ENCODE results near the gene FRMD5.

Gene FRMD5

DNA sequence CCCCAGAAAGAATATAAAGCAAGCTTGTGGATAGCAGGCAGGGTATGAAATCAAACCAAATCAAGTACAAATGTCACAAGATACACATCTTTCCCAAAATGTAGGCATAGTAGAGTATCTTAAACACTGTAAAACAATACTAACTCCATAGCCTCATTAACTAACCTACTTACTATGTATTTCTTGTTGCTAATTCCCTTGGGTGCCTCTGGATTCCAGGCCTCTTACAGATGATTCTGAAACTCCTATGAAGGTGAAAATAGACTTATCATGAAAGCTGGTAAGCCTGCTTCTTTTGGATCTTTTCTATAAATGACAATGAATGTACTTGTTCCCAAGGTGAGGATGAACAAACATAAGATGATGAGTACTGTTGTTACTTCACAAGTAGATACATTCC lies 93.8 kb downstream of the FRMD5 start:
- Histone ChIP-seq H3K9me3 (ENCODE audit: control extremely low read depth in 1 of 5, control insufficient read depth in 4 of 5, insufficient read depth in 2 of 5, low read depth in 1 of 5, low read length in 4 of 5) (no peaks in the 10 kb centered on the region), H3K4me1 (ENCODE audit: control extremely low read depth in 1 of 4, control insufficient read depth in 4 of 4, insufficient read depth in 4 of 4, low read length in 3 of 4) (no peaks in the 10 kb centered on the region), H3K27me3 (replicated peaks in 2 of 5; ENCODE audit: control insufficient read depth in 4 of 5, insufficient read depth in 5 of 5, low read length in 4 of 5) (peaks cover 0 to 3% (median 2%) of the 10 kb centered on the region in 5 experiments), H3K4me3 (ENCODE audit: control insufficient read depth in 1 of 7, extremely low read depth in 1 of 7, insufficient read depth in 4 of 7, low read depth in 2 of 7, low read length in 6 of 7) (no peak overlapping the region), H3K36me3 (ENCODE audit: control insufficient read depth in 4 of 4, insufficient read depth in 4 of 4, low read length in 3 of 4) (no peaks in the 10 kb centered on the region), H3K27ac (ENCODE audit: insufficient read depth in 1 of 2, low read depth in 1 of 2, low read length in 2 of 2, poor library complexity in 1 of 2, severe bottlenecking in 2 of 2) (no peak overlapping the region)
- ChIA-PET CTCF (no interaction called here), POLR2A (no interaction called here)
- no peak for DNase-seq

DNA sequence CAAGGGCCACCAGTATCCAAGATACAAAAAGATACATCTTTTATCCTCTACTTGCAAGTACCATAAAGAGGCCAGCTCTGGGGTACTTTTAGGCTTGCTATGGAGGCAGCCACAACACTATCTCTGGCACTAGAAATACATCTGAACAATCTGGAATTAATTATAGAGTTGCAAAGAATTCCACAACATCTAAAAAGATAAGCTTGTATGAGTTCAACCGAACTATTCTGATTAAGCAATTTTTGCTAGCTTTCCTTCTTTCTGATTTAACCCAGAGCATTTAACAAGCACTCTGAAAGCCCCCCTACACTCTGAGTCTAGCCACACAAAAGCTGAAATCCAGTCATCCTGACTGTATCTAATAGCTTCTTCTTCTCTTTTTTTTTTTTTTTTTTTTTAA lies 95.4 kb downstream of the FRMD5 start:
- no peaks in the 10 kb centered on the region for H3K9me3 ChIP-seq (ENCODE audit: control extremely low read depth in 1 of 5, control insufficient read depth in 4 of 5, insufficient read depth in 2 of 5, low read depth in 1 of 5, low read length in 4 of 5)
- POLR2A ChIA-PET = no interaction called here
- H3K4me1 ChIP-seq (ENCODE audit: control extremely low read depth in 1 of 4, control insufficient read depth in 4 of 4, insufficient read depth in 4 of 4, low read length in 3 of 4) = no peaks in the 10 kb centered on the region
- WGBS (ENCODE audit: insufficient coverage) = 75% methylated on average over 1 of the region's 1 CpG
- H3K27me3 ChIP-seq (replicated peaks in 2 of 5; ENCODE audit: control insufficient read depth in 4 of 5, insufficient read depth in 5 of 5, low read length in 4 of 5) = peaks cover 0 to 3% (median 0%) of the 10 kb centered on the region in 5 experiments
- CTCF ChIA-PET = no interaction called here
- H3K27ac ChIP-seq (ENCODE audit: insufficient read depth in 1 of 2, low read depth in 1 of 2, low read length in 2 of 2, poor library complexity in 1 of 2, severe bottlenecking in 2 of 2) = no peak overlapping the region
- DNase-seq = no peak
- no peaks in the 10 kb centered on the region for H3K36me3 ChIP-seq (ENCODE audit: control insufficient read depth in 4 of 4, insufficient read depth in 4 of 4, low read length in 3 of 4)
- H3K4me3 ChIP-seq (ENCODE audit: control insufficient read depth in 1 of 7, extremely low read depth in 1 of 7, insufficient read depth in 4 of 7, low read depth in 2 of 7, low read length in 6 of 7) = no peak overlapping the region

DNA sequence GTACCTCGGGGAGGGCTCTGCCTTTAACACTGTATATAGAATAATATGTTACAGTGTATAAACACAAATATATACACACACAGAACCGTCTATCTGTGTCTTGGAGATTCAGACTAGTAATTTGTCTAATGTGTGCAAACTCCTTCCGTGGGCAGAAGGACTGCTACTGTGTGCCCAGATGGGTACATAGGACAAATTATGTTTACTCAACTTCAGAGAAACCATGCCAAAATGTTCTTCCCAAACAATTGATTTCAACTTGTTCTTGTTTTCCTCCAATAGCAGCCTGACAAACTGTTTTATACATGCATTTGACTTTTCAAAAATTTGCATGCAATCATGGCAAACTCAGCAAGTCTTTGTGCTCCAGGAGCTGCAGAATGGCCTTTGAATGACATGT lies 97.5 kb downstream of the FRMD5 start:
- Histone ChIP-seq H3K4me3 (ENCODE audit: control insufficient read depth in 1 of 7, extremely low read depth in 1 of 7, insufficient read depth in 4 of 7, low read depth in 2 of 7, low read length in 6 of 7) (no peak overlapping the region), H3K27me3 (replicated peaks in 2 of 5; ENCODE audit: control insufficient read depth in 4 of 5, insufficient read depth in 5 of 5, low read length in 4 of 5) (peaks cover 0 to 2% (median 0%) of the 10 kb centered on the region in 5 experiments), H3K4me1 (ENCODE audit: control extremely low read depth in 1 of 4, control insufficient read depth in 4 of 4, insufficient read depth in 4 of 4, low read length in 3 of 4) (no peaks in the 10 kb centered on the region), H3K27ac (ENCODE audit: insufficient read depth in 1 of 2, low read depth in 1 of 2, low read length in 2 of 2, poor library complexity in 1 of 2, severe bottlenecking in 2 of 2) (no peak overlapping the region), H3K36me3 (ENCODE audit: control insufficient read depth in 4 of 4, insufficient read depth in 4 of 4, low read length in 3 of 4) (no peaks in the 10 kb centered on the region), H3K9me3 (ENCODE audit: control extremely low read depth in 1 of 5, control insufficient read depth in 4 of 5, insufficient read depth in 2 of 5, low read depth in 1 of 5, low read length in 4 of 5) (no peaks in the 10 kb centered on the region)
- POLR2A ChIA-PET = no interaction called here
- no peak for DNase-seq
- CTCF ChIA-PET = no interaction called here
- 0% methylated on average over 1 of the region's 3 CpGs for WGBS (ENCODE audit: insufficient coverage)

DNA sequence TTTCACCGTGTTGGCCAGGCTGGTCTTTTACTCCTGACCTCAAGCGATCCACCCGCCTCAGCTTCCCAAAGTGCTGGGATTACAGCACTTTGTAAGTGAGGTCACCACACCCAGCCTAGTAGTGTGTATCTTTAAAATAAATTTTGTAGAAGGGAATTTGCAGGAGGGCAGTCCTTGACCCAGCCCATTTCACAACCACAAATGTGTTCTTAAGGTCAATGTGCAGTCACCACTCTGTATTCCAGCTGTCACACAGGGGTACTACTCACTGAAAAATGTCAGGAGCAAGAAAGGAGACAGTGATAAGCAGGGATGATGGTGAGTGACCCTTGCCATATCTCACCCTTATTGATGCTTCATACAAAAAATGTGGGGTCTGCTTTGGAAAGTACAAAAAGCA lies 98.5 kb downstream of the FRMD5 start:
- CTCF ChIA-PET = no interaction called here
- POLR2A ChIA-PET = no interaction called here
- Histone ChIP-seq H3K4me3 (ENCODE audit: control insufficient read depth in 1 of 7, extremely low read depth in 1 of 7, insufficient read depth in 4 of 7, low read depth in 2 of 7, low read length in 6 of 7) (no peak overlapping the region), H3K4me1 (ENCODE audit: control extremely low read depth in 1 of 4, control insufficient read depth in 4 of 4, insufficient read depth in 4 of 4, low read length in 3 of 4) (no peaks in the 10 kb centered on the region), H3K9me3 (ENCODE audit: control extremely low read depth in 1 of 5, control insufficient read depth in 4 of 5, insufficient read depth in 2 of 5, low read depth in 1 of 5, low read length in 4 of 5) (no peaks in the 10 kb centered on the region), H3K36me3 (ENCODE audit: control insufficient read depth in 4 of 4, insufficient read depth in 4 of 4, low read length in 3 of 4) (no peaks in the 10 kb centered on the region), H3K27me3 (replicated peaks in 2 of 5; ENCODE audit: control insufficient read depth in 4 of 5, insufficient read depth in 5 of 5, low read length in 4 of 5) (peaks cover 0 to 2% (median 0%) of the 10 kb centered on the region in 5 experiments), H3K27ac (ENCODE audit: insufficient read depth in 1 of 2, low read depth in 1 of 2, low read length in 2 of 2, poor library complexity in 1 of 2, severe bottlenecking in 2 of 2) (no peak overlapping the region)
- DNase-seq = no peak
- WGBS (ENCODE audit: insufficient coverage) = 83% methylated on average over 1 of the region's 3 CpGs

DNA sequence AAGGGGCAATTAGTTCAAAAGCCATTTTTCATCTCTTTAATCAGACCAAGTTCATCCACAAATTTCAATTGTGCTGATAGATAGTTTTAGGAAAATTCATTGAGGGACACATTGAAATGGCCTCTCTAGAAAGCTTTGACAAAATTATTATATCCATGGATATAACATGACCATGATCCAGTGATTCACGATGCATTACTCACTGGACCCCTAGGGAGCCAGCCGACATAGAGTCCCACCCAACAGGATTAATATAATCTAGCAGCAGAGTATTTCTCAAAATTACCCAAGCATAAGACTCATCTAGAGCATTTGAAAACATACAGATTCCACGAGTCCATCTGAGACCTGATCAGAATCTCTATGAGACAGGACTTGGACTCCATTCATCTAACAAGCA lies 100.3 kb downstream of the FRMD5 start:
- WGBS (ENCODE audit: insufficient coverage) = 92% methylated on average over 3 of the region's 3 CpGs

DNA sequence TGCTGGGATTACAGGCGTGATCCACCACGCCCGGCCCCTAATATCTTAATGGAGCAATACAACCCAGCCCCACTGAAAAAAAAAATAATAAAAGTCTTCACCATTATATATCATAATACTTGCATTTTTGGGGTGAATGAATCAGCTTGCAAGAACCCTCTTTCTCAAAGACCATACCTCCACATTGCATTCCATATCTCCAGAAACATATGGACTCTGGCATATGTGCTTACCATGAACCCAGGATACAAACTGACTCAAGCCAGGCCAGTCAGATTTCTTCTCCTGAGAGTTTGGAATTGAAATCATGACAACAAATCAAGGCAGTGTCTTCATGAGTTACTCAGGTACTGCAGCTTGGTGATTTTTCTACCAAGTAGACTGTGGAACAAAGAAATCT lies 101.2 kb downstream of the FRMD5 start:
- Histone ChIP-seq H3K27me3 (replicated peaks in 2 of 5; ENCODE audit: control insufficient read depth in 4 of 5, insufficient read depth in 5 of 5, low read length in 4 of 5) (peaks cover 0 to 2% (median 0%) of the 10 kb centered on the region in 5 experiments), H3K36me3 (ENCODE audit: control insufficient read depth in 4 of 4, insufficient read depth in 4 of 4, low read length in 3 of 4) (no peaks in the 10 kb centered on the region), H3K9me3 (ENCODE audit: control extremely low read depth in 1 of 5, control insufficient read depth in 4 of 5, insufficient read depth in 2 of 5, low read depth in 1 of 5, low read length in 4 of 5) (no peaks in the 10 kb centered on the region), H3K4me1 (ENCODE audit: control extremely low read depth in 1 of 4, control insufficient read depth in 4 of 4, insufficient read depth in 4 of 4, low read length in 3 of 4) (no peaks in the 10 kb centered on the region), H3K27ac (ENCODE audit: insufficient read depth in 1 of 2, low read depth in 1 of 2, low read length in 2 of 2, poor library complexity in 1 of 2, severe bottlenecking in 2 of 2) (no peak overlapping the region), H3K4me3 (ENCODE audit: control insufficient read depth in 1 of 7, extremely low read depth in 1 of 7, insufficient read depth in 4 of 7, low read depth in 2 of 7, low read length in 6 of 7) (no peak overlapping the region)
- ChIA-PET POLR2A (no interaction called here), CTCF (no interaction called here)
- no CpG with 5 or more reads among the region's 3 CpGs for WGBS (ENCODE audit: insufficient coverage)
- no peak for DNase-seq

More for the DNA sequence above, 100.3 kb downstream of the FRMD5 start:
- no peaks in the 10 kb centered on the region for H3K4me1 ChIP-seq (ENCODE audit: control extremely low read depth in 1 of 4, control insufficient read depth in 4 of 4, insufficient read depth in 4 of 4, low read length in 3 of 4)
- ChIA-PET CTCF (no interaction called here), POLR2A (no interaction called here)
- H3K27ac ChIP-seq (ENCODE audit: insufficient read depth in 1 of 2, low read depth in 1 of 2, low read length in 2 of 2, poor library complexity in 1 of 2, severe bottlenecking in 2 of 2) = no peak overlapping the region
- H3K4me3 ChIP-seq (ENCODE audit: control insufficient read depth in 1 of 7, extremely low read depth in 1 of 7, insufficient read depth in 4 of 7, low read depth in 2 of 7, low read length in 6 of 7) = no peak overlapping the region
- no peaks in the 10 kb centered on the region for H3K36me3 ChIP-seq (ENCODE audit: control insufficient read depth in 4 of 4, insufficient read depth in 4 of 4, low read length in 3 of 4)
- peaks cover 0 to 2% (median 0%) of the 10 kb centered on the region in 5 experiments for H3K27me3 ChIP-seq (replicated peaks in 2 of 5; ENCODE audit: control insufficient read depth in 4 of 5, insufficient read depth in 5 of 5, low read length in 4 of 5)
- no peak for DNase-seq
- no peaks in the 10 kb centered on the region for H3K9me3 ChIP-seq (ENCODE audit: control extremely low read depth in 1 of 5, control insufficient read depth in 4 of 5, insufficient read depth in 2 of 5, low read depth in 1 of 5, low read length in 4 of 5)

DNA sequence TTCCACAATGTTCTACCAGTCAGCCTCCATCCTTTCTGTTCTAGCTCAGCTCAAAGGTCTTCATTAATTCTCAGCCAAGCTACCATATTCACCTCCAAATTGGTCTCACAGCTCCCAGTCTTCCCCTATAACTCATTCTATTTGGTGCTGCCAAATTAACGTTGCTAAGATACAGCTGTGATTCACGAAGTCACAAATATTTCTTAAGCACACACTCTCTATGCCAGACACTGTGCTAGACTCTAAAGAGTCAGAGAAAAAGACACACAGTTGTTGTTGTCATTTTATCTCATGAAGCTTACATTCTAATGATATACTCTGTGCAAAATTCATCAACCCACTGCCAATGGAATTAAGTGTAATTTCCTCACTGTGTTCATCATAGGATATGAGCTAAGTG lies 102.8 kb downstream of the FRMD5 start:
- DNase-seq = no peak
- WGBS (ENCODE audit: insufficient coverage) = 93% methylated on average over 2 of the region's 2 CpGs
- ChIA-PET CTCF (no interaction called here), POLR2A (no interaction called here)
- Histone ChIP-seq H3K4me3 (ENCODE audit: control insufficient read depth in 1 of 7, extremely low read depth in 1 of 7, insufficient read depth in 4 of 7, low read depth in 2 of 7, low read length in 6 of 7) (no peak overlapping the region), H3K36me3 (ENCODE audit: control insufficient read depth in 4 of 4, insufficient read depth in 4 of 4, low read length in 3 of 4) (no peaks in the 10 kb centered on the region), H3K27me3 (replicated peaks in 2 of 5; ENCODE audit: control insufficient read depth in 4 of 5, insufficient read depth in 5 of 5, low read length in 4 of 5) (peaks cover 0 to 4% (median 0%) of the 10 kb centered on the region in 5 experiments), H3K9me3 (ENCODE audit: control extremely low read depth in 1 of 5, control insufficient read depth in 4 of 5, insufficient read depth in 2 of 5, low read depth in 1 of 5, low read length in 4 of 5) (no peaks in the 10 kb centered on the region), H3K27ac (ENCODE audit: insufficient read depth in 1 of 2, low read depth in 1 of 2, low read length in 2 of 2, poor library complexity in 1 of 2, severe bottlenecking in 2 of 2) (no peak overlapping the region), H3K4me1 (ENCODE audit: control extremely low read depth in 1 of 4, control insufficient read depth in 4 of 4, insufficient read depth in 4 of 4, low read length in 3 of 4) (no peaks in the 10 kb centered on the region)
